GM20431 (cell line): ENCODE measurements around the gene IL21R.

Experiments
- in situ Hi-C: fragments of 300-500 bp; cut with MseI, MboI; formaldehyde crosslinking; loops from one replicate; pipeline ENCODE4 v1.15.0; 2020; ENCODE audit warnings: low sequenced_read_pairs; ENCODE audit not compliant: unreplicated experiment

The IL21R gene

DNA sequence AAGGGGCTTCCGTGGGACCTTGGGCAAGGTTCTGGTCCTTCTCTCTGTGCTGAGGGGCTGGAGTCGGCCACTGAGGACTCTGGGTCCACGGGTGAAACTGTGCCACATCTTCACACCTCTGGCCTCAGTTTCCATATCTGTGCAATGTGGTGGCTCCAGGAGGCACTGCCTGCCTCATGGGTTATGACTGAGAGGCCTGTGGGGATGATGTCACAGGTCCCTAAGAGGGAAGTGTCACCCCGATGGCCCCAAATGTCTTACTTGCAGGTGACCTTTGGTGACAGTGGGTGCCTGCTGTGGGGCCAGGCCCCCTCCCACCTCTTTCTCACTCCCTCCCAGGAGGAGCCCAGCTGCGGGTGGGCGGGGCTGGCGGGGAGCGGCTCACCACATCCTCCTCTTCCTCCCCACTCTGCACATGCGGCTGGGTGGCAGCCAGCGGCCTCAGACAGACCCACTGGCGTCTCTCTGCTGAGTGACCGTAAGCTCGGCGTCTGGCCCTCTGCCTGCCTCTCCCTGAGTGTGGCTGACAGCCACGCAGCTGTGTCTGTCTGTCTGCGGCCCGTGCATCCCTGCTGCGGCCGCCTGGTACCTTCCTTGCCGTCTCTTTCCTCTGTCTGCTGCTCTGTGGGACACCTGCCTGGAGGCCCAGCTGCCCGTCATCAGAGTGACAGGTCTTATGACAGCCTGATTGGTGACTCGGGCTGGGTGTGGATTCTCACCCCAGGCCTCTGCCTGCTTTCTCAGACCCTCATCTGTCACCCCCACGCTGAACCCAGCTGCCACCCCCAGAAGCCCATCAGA is at the start of gene IL21R:
IL21R (plus strand) TSS at position 407 of the 801 bp plus-strand sequence. CDS start 27,898 bp downstream, outside the sequence.
- in situ Hi-C loops = no loop called here

DNA sequence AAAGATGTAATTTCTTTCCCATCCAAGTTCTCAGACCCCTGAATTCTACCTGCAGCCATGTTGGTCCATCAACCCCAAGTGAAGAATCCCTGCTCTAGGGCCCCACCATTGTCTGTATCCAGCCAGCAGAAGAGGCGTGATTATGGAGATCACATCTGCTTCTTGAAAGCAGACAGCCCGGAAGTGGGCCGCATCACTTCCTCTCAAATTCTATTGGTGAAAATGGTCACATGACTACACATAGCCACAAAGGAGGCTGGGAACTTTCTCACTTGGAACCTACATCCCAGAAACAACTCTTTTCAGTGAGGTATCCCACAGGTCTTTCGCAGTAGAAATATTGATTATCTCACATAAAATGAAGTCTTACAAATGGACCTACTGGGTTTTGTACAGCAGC is 48.1 kb upstream of the IL21R start:
- in situ Hi-C loops = loop anchor here (25.0 kb wide), 1 partner anchor 117 kb away; no protein-coding TSS in a partner anchor

DNA sequence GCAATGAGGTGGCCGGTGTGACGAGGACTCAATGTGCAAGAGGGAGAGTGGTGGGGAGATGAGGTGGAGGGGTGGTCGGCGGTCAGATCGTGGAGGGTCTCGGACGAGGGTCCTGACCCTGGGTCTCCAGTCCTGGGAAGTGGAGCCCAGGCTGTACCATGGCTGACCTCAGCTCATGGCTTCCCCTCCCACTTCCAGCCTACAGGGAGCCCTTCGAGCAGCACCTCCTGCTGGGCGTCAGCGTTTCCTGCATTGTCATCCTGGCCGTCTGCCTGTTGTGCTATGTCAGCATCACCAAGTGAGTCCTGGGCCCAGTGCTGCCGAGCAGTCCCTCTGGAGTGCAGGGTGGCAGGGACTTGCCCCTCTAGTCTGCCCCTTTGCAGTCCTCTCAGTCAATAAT is 46.4 kb upstream of the IL21R start:
- in situ Hi-C loops = loop anchor here (25.0 kb wide), 1 partner anchor 118 kb away; no protein-coding TSS in a partner anchor

DNA sequence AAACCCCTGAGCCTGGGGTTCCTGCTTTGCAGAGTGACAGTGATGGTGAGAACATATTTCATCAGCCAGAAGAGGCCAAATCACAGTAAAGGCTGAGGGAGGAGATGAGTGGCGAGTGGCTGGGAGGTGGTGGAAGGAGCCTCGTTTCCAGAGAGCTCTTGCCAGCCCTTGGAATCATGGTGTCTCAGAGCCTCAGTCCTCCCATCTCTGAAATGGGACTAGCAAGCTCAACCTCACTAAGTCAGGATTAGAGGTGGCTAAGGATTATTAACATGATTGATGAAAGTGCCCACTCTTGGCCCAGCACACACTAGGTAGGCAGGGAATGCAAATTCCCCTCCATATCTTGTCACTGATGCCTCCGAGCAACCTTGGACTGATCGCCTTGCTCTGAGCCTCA is 45.2 kb upstream of the IL21R start:
- in situ Hi-C loops = loop anchor here (25.0 kb wide), 1 partner anchor 119 kb away; no protein-coding TSS in a partner anchor

DNA sequence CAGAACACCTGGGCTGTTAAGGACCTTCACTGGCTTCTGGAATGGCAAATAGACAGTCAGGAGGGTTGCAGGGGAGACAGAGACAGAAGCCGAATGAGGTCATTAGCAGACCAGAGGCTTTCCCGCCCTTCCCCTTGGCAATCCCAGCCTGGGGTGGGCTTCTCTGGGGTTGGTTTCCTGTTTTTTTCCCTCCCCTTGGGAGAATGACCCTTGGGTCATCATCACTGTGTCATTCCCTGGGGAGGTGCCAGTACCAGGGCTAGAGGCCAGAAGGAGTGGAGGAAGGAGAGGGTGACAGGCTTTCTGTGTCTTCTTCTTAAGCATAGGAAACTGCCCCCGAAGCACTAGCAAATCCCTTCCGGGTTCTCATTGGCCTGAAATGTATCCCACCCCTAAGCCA is 42.9 kb upstream of the IL21R start:
- in situ Hi-C loops = loop anchor here (25.0 kb wide), 1 partner anchor 122 kb away; no protein-coding TSS in a partner anchor

DNA sequence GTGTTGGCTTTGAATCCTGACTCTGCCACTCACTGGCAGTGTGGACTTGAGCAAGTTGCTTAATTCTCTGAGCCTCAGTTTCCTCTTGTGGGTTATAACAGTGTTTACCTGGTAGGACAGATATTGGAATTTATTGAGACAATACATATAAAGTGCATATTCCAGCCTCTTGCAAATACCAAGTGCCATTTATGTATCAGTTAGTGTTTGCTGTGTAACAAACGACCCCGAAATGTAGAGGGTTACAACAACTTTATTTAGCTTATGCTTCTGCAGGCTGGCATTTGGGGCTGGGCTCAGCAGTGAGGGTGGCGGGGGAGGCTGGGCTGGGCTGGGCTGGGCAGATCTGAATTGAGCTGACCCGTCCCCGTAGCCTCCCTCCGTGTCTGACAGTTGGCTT is 42.4 kb upstream of the IL21R start:
- in situ Hi-C loops = loop anchor here (25.0 kb wide), 1 partner anchor 122 kb away; no protein-coding TSS in a partner anchor

DNA sequence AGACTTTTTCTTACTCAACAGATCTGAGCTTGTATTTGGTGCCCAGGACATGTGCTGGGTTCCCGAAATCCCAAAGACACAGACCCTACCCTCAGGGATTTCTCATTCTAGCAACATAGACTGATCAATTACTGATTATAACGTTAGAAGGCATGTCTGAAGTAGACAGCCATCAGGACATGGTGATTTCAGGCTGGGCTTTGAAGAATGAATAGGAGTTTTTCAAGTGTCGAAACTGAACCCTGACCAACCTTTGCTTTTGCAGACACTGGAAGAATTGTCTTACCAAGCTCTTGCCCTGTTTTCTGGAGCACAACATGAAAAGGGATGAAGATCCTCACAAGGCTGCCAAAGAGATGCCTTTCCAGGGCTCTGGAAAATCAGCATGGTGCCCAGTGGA is 40.0 kb upstream of the IL21R start:
- in situ Hi-C loops = loop anchor here (25.0 kb wide), 1 partner anchor 125 kb away; no protein-coding TSS in a partner anchor

DNA sequence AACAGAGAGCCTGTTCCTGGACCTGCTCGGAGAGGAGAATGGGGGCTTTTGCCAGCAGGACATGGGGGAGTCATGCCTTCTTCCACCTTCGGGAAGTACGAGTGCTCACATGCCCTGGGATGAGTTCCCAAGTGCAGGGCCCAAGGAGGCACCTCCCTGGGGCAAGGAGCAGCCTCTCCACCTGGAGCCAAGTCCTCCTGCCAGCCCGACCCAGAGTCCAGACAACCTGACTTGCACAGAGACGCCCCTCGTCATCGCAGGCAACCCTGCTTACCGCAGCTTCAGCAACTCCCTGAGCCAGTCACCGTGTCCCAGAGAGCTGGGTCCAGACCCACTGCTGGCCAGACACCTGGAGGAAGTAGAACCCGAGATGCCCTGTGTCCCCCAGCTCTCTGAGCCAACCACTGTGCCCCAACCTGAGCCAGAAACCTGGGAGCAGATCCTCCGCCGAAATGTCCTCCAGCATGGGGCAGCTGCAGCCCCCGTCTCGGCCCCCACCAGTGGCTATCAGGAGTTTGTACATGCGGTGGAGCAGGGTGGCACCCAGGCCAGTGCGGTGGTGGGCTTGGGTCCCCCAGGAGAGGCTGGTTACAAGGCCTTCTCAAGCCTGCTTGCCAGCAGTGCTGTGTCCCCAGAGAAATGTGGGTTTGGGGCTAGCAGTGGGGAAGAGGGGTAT is 39.3 kb upstream of the IL21R start:
- in situ Hi-C loops = loop anchor here (25.0 kb wide), 1 partner anchor 125 kb away; no protein-coding TSS in a partner anchor

DNA sequence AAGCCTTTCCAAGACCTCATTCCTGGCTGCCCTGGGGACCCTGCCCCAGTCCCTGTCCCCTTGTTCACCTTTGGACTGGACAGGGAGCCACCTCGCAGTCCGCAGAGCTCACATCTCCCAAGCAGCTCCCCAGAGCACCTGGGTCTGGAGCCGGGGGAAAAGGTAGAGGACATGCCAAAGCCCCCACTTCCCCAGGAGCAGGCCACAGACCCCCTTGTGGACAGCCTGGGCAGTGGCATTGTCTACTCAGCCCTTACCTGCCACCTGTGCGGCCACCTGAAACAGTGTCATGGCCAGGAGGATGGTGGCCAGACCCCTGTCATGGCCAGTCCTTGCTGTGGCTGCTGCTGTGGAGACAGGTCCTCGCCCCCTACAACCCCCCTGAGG is 38.7 kb upstream of the IL21R start:
- in situ Hi-C loops = loop anchor here (25.0 kb wide), 1 partner anchor 126 kb away; no protein-coding TSS in a partner anchor

DNA sequence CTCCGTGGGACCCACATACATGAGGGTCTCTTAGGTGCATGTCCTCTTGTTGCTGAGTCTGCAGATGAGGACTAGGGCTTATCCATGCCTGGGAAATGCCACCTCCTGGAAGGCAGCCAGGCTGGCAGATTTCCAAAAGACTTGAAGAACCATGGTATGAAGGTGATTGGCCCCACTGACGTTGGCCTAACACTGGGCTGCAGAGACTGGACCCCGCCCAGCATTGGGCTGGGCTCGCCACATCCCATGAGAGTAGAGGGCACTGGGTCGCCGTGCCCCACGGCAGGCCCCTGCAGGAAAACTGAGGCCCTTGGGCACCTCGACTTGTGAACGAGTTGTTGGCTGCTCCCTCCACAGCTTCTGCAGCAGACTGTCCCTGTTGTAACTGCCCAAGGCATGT is 38.2 kb upstream of the IL21R start:
- in situ Hi-C loops = loop anchor here (25.0 kb wide), 1 partner anchor 126 kb away; no protein-coding TSS in a partner anchor

DNA sequence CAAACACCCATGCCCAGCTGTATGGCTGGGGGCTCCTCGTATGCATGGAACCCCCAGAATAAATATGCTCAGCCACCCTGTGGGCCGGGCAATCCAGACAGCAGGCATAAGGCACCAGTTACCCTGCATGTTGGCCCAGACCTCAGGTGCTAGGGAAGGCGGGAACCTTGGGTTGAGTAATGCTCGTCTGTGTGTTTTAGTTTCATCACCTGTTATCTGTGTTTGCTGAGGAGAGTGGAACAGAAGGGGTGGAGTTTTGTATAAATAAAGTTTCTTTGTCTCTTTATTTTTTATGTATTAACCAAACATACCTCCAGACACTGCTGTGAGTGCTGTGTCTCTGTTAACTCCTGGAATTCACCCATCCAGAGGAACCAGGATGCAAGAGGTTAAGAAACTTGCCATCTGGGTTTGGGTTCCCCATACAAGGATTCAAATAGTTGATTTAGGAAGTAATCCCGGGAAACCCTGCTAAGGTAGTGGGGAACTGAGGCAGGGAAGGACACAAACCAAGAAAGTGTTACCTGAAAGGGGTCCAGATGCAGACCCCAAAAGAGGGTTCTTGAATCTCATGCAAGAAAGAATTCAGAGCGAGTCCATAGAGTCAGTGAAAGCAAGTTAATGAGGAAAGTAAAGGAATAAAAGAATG is 37.4 kb upstream of the IL21R start:
- in situ Hi-C loops = loop anchor here (25.0 kb wide), 1 partner anchor 127 kb away; no protein-coding TSS in a partner anchor

DNA sequence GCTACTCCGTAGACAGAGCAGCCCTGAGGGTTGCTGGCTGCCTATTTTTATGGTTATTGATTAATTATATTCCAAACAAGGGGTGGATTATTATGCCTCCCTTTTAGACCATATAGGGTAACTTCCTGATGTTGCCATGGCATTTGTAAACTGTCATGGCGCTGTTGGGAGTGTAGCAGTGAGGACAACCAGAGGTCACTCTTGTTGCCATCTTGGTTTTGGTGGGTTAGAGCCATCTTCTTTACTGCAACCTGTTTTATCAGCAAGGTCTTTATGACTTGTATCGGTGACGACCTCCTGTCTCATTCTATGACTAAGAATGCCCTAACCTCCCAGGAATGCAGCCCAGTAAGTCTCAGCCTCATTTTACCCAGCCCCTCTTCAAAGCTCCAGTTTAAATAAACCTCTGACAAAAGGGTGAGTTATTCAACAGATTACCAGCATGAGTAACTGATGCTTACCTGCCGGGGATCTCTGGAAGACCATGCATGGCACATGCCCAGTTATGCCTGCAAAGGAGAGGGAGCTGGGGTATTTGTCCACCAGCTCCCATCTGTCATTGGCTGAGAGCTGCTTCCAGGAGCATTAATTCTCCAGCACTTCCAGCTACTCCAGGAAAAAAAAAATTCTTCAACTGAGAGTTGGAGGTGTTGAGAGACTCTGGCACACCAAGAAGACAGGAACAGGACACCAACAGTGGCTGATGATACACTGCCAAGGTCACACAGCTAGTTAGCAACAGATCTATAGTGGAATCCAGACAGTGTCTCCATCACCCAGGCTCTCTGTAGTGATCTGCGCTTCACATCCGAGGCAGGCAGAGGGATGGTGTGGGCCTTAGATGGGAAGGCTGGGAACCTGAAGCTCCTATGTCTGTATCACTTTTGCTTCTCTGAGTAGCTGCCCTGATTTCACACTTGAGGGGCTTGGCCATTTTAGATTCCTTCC is 36.6 kb upstream of the IL21R start:
- in situ Hi-C loops = loop anchor here (25.0 kb wide), 1 partner anchor 128 kb away; no protein-coding TSS in a partner anchor

DNA sequence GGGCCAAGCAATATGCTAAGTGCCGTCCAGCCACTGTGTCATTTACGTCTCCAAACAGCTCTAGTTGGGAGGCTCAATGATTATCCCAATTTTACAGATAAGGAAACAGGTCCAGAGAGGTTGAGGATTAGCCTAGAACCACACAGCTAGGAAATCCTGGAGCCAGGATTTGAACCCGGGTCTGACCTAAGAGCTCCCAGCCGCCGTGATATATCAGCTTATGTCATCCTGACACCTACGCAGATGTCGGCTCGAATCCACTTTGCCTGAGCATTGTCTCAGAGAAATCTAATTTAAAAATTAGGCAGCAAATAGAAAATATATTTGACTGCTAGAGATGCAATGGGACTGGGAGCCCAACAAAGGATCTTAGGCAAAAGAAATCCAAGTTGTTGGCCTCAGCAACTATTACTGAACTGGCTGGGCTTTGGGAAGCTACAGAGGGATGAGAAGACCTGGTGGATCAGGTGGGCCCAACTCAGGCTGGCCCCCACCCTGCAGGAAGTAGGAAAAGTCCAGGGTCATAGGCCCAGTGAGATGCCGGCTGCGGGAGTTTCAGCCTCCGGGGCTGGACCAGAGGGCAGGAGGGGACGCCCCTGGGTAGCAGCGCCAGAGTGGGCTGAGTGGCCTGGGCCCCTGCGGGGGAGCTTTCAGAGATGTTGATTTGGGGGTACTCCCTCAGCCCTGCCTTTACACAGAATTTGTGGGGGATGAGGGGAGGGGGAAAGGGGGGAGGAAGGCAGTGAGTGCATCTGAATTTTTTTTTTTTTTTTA is 35.1 kb upstream of the IL21R start:
- in situ Hi-C loops = loop anchor here (25.0 kb wide), 1 partner anchor 130 kb away; no protein-coding TSS in a partner anchor

DNA sequence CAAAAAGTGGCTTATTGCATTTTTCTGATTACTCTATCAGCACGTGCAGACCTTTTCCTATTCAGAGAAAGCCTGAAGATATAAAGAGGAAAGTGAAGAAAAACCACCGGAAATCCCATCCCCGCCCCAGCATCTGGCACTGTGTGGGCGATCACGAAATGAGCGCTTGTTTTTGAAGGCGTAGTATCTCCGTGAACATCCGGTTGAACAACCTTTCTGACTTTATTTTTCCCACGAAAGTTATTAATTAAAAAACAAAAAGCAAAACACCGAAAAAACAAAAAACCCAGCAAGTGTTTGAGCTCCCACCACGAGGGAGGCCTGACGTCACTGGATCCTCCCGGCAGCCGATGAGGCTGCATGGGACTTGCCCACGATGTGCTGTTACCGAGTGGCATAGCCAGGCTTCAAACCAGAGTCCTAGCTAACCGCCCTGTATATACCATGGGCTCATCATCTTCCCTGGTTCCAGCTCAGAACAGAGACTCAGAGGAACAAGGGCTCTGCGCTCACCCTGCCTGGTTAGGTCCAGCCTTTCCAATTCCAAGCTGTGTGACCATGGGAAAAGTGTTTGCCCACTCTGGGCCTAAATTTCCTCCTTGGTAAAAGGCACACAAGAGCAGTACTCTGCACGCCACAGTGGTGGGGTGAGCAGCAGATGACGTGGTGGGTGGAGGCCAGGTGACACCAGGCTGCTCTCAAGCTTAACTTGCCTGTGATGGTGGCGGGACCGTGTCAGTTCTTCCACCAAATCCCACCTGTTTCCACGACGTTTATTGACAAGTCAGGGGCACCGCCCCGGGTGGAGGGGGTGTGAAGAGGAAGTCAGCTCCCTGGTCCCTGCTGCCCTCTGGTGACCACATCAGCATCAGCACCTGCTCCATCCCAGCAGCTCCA is 34.3 kb upstream of the IL21R start:
- in situ Hi-C loops = loop anchor here (25.0 kb wide), 1 partner anchor 130 kb away; no protein-coding TSS in a partner anchor

DNA sequence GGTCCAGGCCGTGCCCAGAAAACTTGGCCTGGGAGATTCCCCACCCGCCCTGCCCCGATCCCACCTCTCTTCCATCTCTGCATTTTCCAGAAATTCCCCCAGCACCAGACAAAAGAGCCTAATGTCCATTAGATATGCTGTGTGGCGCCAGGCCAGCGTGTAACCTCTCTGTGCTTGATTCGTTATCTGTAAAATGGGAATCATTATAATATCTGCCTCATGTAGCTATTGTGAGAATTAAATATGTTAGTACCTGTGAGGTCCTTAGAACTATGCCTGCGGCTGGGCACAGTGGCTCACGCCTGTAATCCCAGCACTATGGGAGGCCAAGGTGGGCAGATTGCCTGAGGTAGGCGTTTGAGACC is 33.6 kb upstream of the IL21R start:
- in situ Hi-C loops = loop anchor here (25.0 kb wide), 1 partner anchor 131 kb away; no protein-coding TSS in a partner anchor

DNA sequence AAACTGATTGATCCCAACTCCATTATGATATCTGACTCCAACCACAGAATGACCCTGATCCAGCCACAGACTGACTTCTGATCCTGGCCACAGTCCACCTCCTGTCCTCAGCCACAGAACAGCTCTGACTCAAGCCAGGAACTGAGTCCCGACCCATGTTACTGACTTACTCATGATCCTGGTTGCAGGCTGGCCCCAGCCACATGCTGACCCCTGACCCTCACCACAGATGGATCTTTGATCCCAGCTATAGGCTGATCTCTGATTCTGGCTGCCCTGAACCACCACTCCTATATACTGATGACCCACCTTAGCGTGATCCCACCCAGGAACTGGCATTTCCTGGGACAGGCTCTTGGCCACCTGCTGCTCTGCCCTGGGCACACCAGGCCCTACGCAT is 32.2 kb upstream of the IL21R start:
- in situ Hi-C loops = loop anchor here (25.0 kb wide), 1 partner anchor 133 kb away; no protein-coding TSS in a partner anchor

DNA sequence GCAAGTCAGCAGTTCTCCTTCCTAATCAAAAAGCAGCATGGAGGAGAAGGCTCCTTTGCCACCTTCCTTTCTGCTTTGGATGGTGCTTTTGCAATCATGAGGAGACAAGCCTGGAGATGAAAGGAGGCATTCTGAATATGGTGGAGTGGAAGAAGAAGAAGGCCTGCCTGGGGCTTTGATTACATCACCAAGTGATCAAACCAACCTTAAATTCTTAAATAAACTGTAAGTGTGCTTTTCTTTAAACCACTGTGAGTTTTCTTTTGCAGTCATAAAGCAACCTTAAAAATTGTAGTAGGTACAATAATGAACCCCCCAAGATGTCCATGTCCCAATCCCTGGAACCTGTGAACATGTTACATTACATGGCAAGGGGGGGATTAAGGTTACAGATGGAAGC is 31.7 kb upstream of the IL21R start:
- in situ Hi-C loops = loop anchor here (25.0 kb wide), 1 partner anchor 133 kb away; no protein-coding TSS in a partner anchor
